ENCODE results near the gene PUM2. TPM values are rescaled to one million over a fixed set of nuclear protein-coding genes. Genes with fewer than 3 reads are reported as not detected.

Gene PUM2
- total and polyA plus RNA-seq, 7 donors = 30.0 to 87.2 (median 73.4) TPM

- no peak for TF ChIP-seq CTCF (IDR thresholded peaks at IDR 0.05)
- TF ChIP-seq POLR2A (IDR thresholded peaks at IDR 0.05) = no peak
- TF ChIP-seq POLR2AphosphoS5 (IDR thresholded peaks at IDR 0.05) = no peak
- no peak for TF ChIP-seq EP300 (IDR thresholded peaks at IDR 0.05)
- WGBS, 2 donors = 68 to 79% methylated on average over 2 of the region's 2 CpGs
- no peaks in the 10 kb centered on the region for H3K9me3 ChIP-seq
- no peak overlapping the region for H3K27ac ChIP-seq
- no peaks in the 10 kb centered on the region for H3K27me3 ChIP-seq
- peaks cover 0 to 81% (median 57%) of the 10 kb centered on the region in 4 donors for H3K4me1 ChIP-seq
- no peaks in the 10 kb centered on the region for H3K36me3 ChIP-seq
- intact Hi-C loops (cut with DNase I) = no loop called here
- no peak overlapping the region for H3K4me3 ChIP-seq
- no peak for DNase-seq
Observed at GRCh38 chr2:20343128-20343527, 7.5 kb downstream of the PUM2 start.

- 29 to 50% methylated on average over 1 of the region's 1 CpG for WGBS, 2 donors
- H3K36me3 ChIP-seq = no peaks in the 10 kb centered on the region
- H3K4me1 ChIP-seq = peaks cover 0 to 82% (median 59%) of the 10 kb centered on the region in 4 donors
- DNase-seq = no peak
- TF ChIP-seq POLR2AphosphoS5 (IDR thresholded peaks at IDR 0.05) (no peak), EP300 (IDR thresholded peaks at IDR 0.05) (no peak), CTCF (IDR thresholded peaks at IDR 0.05) (no peak), POLR2A (IDR thresholded peaks at IDR 0.05) (no peak)
- H3K27me3 ChIP-seq = no peaks in the 10 kb centered on the region
- no peak overlapping the region for H3K4me3 ChIP-seq
- intact Hi-C loops (cut with DNase I) = no loop called here
- H3K9me3 ChIP-seq = no peaks in the 10 kb centered on the region
- no peak overlapping the region for H3K27ac ChIP-seq
Observed at GRCh38 chr2:20339012-20339411, 11.6 kb downstream of the PUM2 start.

GRCh38 chr2:20334605-20335203 is 15.9 kb downstream of the PUM2 start:
- Histone ChIP-seq H3K9me3 (no peaks in the 10 kb centered on the region), H3K27me3 (no peaks in the 10 kb centered on the region), H3K36me3 (no peaks in the 10 kb centered on the region), H3K4me3 (no peak overlapping the region), H3K4me1 (peaks cover 0 to 55% (median 48%) of the 10 kb centered on the region in 4 donors), H3K27ac (no peak overlapping the region)
- intact Hi-C loops (cut with DNase I) = no loop called here
- no peak for DNase-seq
- no peak for TF ChIP-seq EP300 (IDR thresholded peaks at IDR 0.05)
- TF ChIP-seq POLR2A (IDR thresholded peaks at IDR 0.05) = no peak
- no peak for TF ChIP-seq POLR2AphosphoS5 (IDR thresholded peaks at IDR 0.05)
- no peak for TF ChIP-seq CTCF (IDR thresholded peaks at IDR 0.05)
- WGBS, 2 donors = 73 to 81% methylated on average over 5 of the region's 5 CpGs

GRCh38 chr2:20333738-20334137 is 16.9 kb downstream of the PUM2 start:
- H3K27ac ChIP-seq = no peak overlapping the region
- H3K27me3 ChIP-seq = no peaks in the 10 kb centered on the region
- peaks cover 0 to 47% (median 41%) of the 10 kb centered on the region in 4 donors for H3K4me1 ChIP-seq
- DNase-seq = no peak
- H3K9me3 ChIP-seq = no peaks in the 10 kb centered on the region
- WGBS, 2 donors = 73 to 84% methylated on average over 4 of the region's 4 CpGs
- TF ChIP-seq EP300 (IDR thresholded peaks at IDR 0.05) (no peak), POLR2AphosphoS5 (IDR thresholded peaks at IDR 0.05) (no peak), CTCF (IDR thresholded peaks at IDR 0.05) (no peak), POLR2A (IDR thresholded peaks at IDR 0.05) (no peak)
- no peaks in the 10 kb centered on the region for H3K36me3 ChIP-seq
- intact Hi-C loops (cut with DNase I) = no loop called here
- no peak overlapping the region for H3K4me3 ChIP-seq

GRCh38 chr2:20330192-20330591 is 20.5 kb downstream of the PUM2 start:
- intact Hi-C loops (cut with DNase I) = no loop called here
- no peaks in the 10 kb centered on the region for H3K9me3 ChIP-seq
- 86 to 95% methylated on average over 3 of the region's 3 CpGs for WGBS, 2 donors

More at GRCh38 chr2:20330192-20330591, 20.5 kb downstream of the PUM2 start:
- no peak overlapping the region for H3K27ac ChIP-seq
- TF ChIP-seq POLR2A (IDR thresholded peaks at IDR 0.05) = no peak
- TF ChIP-seq POLR2AphosphoS5 (IDR thresholded peaks at IDR 0.05) = no peak
- no peak for TF ChIP-seq EP300 (IDR thresholded peaks at IDR 0.05)
- TF ChIP-seq CTCF (IDR thresholded peaks at IDR 0.05) = no peak
- no peak overlapping the region for H3K4me3 ChIP-seq
- peaks cover 0 to 46% (median 30%) of the 10 kb centered on the region in 4 donors for H3K4me1 ChIP-seq
- DNase-seq = no peak
- no peaks in the 10 kb centered on the region for H3K27me3 ChIP-seq
- H3K36me3 ChIP-seq = peaks cover 0 to 9% (median 0%) of the 10 kb centered on the region in 4 donors

All from sigmoid colon (tissue), 7 donors.